ENCODE measurements around the gene SIK3. TPM values are rescaled to one million over a fixed set of nuclear protein-coding genes. Genes with fewer than 3 reads are reported as not detected.

The SIK3 gene
- polyA plus RNA-seq, 1 of the 3 experiments (the other 2 are of a cell fraction) = 5.1 TPM

DNA sequence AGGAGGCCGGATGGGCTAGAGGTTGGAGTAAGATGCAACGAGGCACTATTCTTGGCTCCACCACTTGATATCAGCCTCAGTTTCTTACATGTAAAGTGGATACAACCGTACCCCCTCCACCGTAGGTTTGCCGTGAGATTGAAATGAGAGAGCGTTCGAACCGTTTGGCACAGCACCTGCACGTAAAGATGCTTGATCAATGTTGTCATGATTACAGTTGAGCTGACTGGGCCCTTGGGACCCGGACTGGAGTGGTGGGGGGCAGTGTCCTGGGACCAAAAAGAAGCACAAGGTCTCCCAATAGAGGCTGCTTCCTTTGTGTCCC, 264.8 kb downstream of the SIK3 start:
- ChIA-PET CTCF (interaction anchor here (1.5 to 2.0 kb wide), 3 partner anchors 12 to 273 kb away, joined by 4 to 11 read pairs (median 6); partner anchors contain the start of gene APOA5), POLR2A (no interaction called here)
- Histone ChIP-seq H3K4me3 (ENCODE audit: low read depth in 2 of 2, low read length in 1 of 2) (no peak overlapping the region), H4K20me1 (ENCODE audit: insufficient read depth) (no peaks in the 10 kb centered on the region), H3K27ac (ENCODE audit: low read depth in 2 of 2, low read length in 1 of 2) (no peak overlapping the region), H3K79me2 (ENCODE audit: insufficient read depth) (no peaks in the 10 kb centered on the region), H3K9me3 (no peaks in the 10 kb centered on the region), H3K4me2 (no peak overlapping the region), H3K4me1 (ENCODE audit: control insufficient read depth in 1 of 2, insufficient read depth in 2 of 2, low read depth in 1 of 2, low read length in 1 of 2) (peaks cover 0 to 27% of the 10 kb centered on the region in 2 experiments; a peak in 1 of 4 replicates), H3K36me3 (replicated peaks in 1 of 2; ENCODE audit: control insufficient read depth in 1 of 2, insufficient read depth in 2 of 2, low read length in 1 of 2) (no peaks in the 10 kb centered on the region), H3K9ac (no peak overlapping the region), H3K9me2 (no peaks in the 10 kb centered on the region), H2AFZ (ENCODE audit: low read depth) (no peak overlapping the region), H3F3A (replicated peaks; ENCODE audit: insufficient read depth) (no peaks in the 10 kb centered on the region), H3K27me3 (ENCODE audit: insufficient read depth) (no peaks in the 10 kb centered on the region)
- no peak for TF ChIP-seq GATA2 (CRISPR knock-in tag; IDR thresholded peaks at IDR 0.05)
- no peak for TF ChIP-seq EP300 (IDR thresholded peaks at IDR 0.05; ENCODE audit: borderline replicate concordance in 1 of 2, low read depth in 1 of 2, low read length in 1 of 2)
- no peak for DNase-seq
- 87% methylated on average over 10 of the region's 10 CpGs for WGBS (ENCODE audit: low lambda C conversion rate)

DNA sequence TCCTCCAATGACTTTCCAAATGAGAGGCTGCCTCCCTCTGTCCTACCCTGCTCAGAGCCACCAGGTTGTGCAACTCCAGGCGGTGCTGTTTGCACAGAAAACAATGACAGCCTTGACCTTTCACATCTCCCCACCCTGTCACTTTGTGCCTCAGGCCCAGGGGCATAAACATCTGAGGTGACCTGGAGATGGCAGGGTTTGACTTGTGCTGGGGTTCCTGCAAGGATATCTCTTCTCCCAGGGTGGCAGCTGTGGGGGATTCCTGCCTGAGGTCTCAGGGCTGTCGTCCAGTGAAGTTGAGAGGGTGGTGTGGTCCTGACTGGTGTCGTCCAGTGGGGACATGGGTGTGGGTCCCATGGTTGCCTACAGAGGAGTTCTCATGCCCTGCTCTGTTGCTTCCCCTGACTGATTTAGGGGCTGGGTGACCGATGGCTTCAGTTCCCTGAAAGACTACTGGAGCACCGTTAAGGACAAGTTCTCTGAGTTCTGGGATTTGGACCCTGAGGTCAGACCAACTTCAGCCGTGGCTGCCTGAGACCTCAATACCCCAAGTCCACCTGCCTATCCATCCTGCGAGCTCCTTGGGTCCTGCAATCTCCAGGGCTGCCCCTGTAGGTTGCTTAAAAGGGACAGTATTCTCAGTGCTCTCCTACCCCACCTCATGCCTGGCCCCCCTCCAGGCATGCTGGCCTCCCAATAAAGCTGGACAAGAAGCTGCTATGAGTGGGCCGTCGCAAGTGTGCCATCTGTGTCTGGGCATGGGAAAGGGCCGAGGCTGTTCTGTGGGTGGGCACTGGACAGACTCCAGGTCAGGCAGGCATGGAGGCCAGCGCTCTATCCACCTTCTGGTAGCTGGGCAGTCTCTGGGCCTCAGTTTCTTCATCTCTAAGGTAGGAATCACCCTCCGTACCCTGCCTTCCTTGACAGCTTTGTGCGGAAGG, 265.6 kb downstream of the SIK3 start:
- no peaks in the 10 kb centered on the region for H4K20me1 ChIP-seq (ENCODE audit: insufficient read depth)
- peaks cover 0 to 29% of the 10 kb centered on the region in 2 experiments; a peak in 1 of 4 replicates for H3K4me1 ChIP-seq (ENCODE audit: control insufficient read depth in 1 of 2, insufficient read depth in 2 of 2, low read depth in 1 of 2, low read length in 1 of 2)
- H3K9me2 ChIP-seq = no peaks in the 10 kb centered on the region
- TF ChIP-seq CHD2 (IDR thresholded peaks at IDR 0.05; ENCODE audit: low read length, partially characterized antibody) = no peak
- TF ChIP-seq FOSL2 (IDR thresholded peaks at IDR 0.05; ENCODE audit: borderline replicate concordance, low read depth) = no peak
- TF ChIP-seq MEF2A (IDR thresholded peaks at IDR 0.05; ENCODE audit: borderline replicate concordance, low read depth) = no peak
- no peak for TF ChIP-seq YY1 (IDR thresholded peaks at IDR 0.05; ENCODE audit: low read depth)
- no peak for TF ChIP-seq MXI1 (IDR thresholded peaks at IDR 0.05; ENCODE audit: low read depth, low read length)
- TF ChIP-seq FOXM1 (IDR thresholded peaks at IDR 0.05; ENCODE audit: low read depth) = no peak
- no peak for TF ChIP-seq SIN3A (IDR thresholded peaks at IDR 0.05; ENCODE audit: borderline replicate concordance, low read depth, low read length)
- no peak for TF ChIP-seq GABPA (IDR thresholded peaks at IDR 0.05; ENCODE audit: low read depth)
- TF ChIP-seq RXRA (IDR thresholded peaks at IDR 0.05; ENCODE audit: borderline replicate concordance, low read depth) = no peak
- TF ChIP-seq SMC3 (IDR thresholded peaks at IDR 0.05; ENCODE audit: low read depth, low read length) = no peak
- TF ChIP-seq FOXJ3 (CRISPR knock-in tag; IDR thresholded peaks at IDR 0.05) = no peak
- TF ChIP-seq NFIC (IDR thresholded peaks at IDR 0.05; ENCODE audit: borderline replicate concordance) = no peak
- no peak for TF ChIP-seq ELF1 (IDR thresholded peaks at IDR 0.05)
- TF ChIP-seq RFX5 (IDR thresholded peaks at IDR 0.05; ENCODE audit: low read length) = no peak
- no peak for TF ChIP-seq TAF1 (IDR thresholded peaks at IDR 0.05; ENCODE audit: borderline replicate concordance, low read depth, low read length)
- TF ChIP-seq EZH2phosphoT487 (IDR thresholded peaks at IDR 0.05; ENCODE audit: borderline replicate concordance, low read depth) = no peak
- TF ChIP-seq, protein P1, sequence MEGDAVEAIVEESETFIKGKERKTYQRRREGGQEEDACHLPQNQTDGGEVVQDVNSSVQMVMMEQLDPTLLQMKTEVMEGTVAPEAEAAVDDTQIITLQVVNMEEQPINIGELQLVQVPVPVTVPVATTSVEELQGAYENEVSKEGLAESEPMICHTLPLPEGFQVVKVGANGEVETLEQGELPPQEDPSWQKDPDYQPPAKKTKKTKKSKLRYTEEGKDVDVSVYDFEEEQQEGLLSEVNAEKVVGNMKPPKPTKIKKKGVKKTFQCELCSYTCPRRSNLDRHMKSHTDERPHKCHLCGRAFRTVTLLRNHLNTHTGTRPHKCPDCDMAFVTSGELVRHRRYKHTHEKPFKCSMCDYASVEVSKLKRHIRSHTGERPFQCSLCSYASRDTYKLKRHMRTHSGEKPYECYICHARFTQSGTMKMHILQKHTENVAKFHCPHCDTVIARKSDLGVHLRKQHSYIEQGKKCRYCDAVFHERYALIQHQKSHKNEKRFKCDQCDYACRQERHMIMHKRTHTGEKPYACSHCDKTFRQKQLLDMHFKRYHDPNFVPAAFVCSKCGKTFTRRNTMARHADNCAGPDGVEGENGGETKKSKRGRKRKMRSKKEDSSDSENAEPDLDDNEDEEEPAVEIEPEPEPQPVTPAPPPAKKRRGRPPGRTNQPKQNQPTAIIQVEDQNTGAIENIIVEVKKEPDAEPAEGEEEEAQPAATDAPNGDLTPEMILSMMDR (IDR thresholded peaks at IDR 0.05) = no peak
- TF ChIP-seq POLR2AphosphoS5 (IDR thresholded peaks at IDR 0.05; ENCODE audit: low read depth, low read length) = no peak
- TF ChIP-seq, protein P2, sequence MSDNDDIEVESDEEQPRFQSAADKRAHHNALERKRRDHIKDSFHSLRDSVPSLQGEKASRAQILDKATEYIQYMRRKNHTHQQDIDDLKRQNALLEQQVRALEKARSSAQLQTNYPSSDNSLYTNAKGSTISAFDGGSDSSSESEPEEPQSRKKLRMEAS (IDR thresholded peaks at IDR 0.05; ENCODE audit: low read depth) = no peak
- TF ChIP-seq, protein P3, sequence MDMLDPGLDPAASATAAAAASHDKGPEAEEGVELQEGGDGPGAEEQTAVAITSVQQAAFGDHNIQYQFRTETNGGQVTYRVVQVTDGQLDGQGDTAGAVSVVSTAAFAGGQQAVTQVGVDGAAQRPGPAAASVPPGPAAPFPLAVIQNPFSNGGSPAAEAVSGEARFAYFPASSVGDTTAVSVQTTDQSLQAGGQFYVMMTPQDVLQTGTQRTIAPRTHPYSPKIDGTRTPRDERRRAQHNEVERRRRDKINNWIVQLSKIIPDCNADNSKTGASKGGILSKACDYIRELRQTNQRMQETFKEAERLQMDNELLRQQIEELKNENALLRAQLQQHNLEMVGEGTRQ (IDR thresholded peaks at IDR 0.05; ENCODE audit: borderline replicate concordance, low read depth, low read length) = no peak
- CTCF ChIA-PET = interaction anchor here (1.4 to 2.0 kb wide), 3 partner anchors 41 to 273 kb away, joined by 3 to 11 read pairs (median 6); partner anchors contain the start of gene APOA5
- POLR2A ChIA-PET = no interaction called here
- H3K9me3 ChIP-seq = no peaks in the 10 kb centered on the region
- H3K79me2 ChIP-seq (ENCODE audit: insufficient read depth) = no peaks in the 10 kb centered on the region
- no peak overlapping the region for H3K27ac ChIP-seq (ENCODE audit: low read depth in 2 of 2, low read length in 1 of 2)
- H3K4me2 ChIP-seq = no peak overlapping the region
- whole genome bisulfite sequencing (ENCODE audit: low lambda C conversion rate) = 68% methylated on average over 4 of the region's 13 CpGs
- H3F3A ChIP-seq (replicated peaks; ENCODE audit: insufficient read depth) = no peaks in the 10 kb centered on the region
- no peak overlapping the region for H3K4me3 ChIP-seq (ENCODE audit: low read depth in 2 of 2, low read length in 1 of 2)
- no peaks in the 10 kb centered on the region for H3K36me3 ChIP-seq (replicated peaks in 1 of 2; ENCODE audit: control insufficient read depth in 1 of 2, insufficient read depth in 2 of 2, low read length in 1 of 2)
- H2AFZ ChIP-seq (ENCODE audit: low read depth) = no peak overlapping the region
- H3K27me3 ChIP-seq (ENCODE audit: insufficient read depth) = no peaks in the 10 kb centered on the region
- no peak for DNase-seq
- no peak overlapping the region for H3K9ac ChIP-seq
